Calu3 (cell line): Measurements from ENCODE around the gene TMEM212. TPM values are rescaled to one million over a fixed set of nuclear protein-coding genes. Genes with fewer than 3 reads are reported as not detected.
"Not testable (repeated sequence)": the region's sequence is repeated elsewhere in the genome, so short reads cannot be mapped to it uniquely, and the experiment has no call there.

ENCODE experiments used
- BruUV-seq: library from RNA; stranded (reverse); fragments of 400-500 nt; replicated peaks from 2 replicates; lab custom pipeline; 2021; lab: Mats Ljungman, UMichigan
- CTCF ChIA-PET: fragments of 300-600 bp; sonication (Branson Sonifier 250); formaldehyde crosslinking; loops from one replicate; lab custom pipeline; 2022; ENCODE audit warnings: antibody characterized with exemption; lab: Charles Lee
- DNase-seq: peaks from one replicate; pipeline ENCODE4 v3.0.0; 2022
- H3K27ac Mint-ChIP-seq: one replicate; pipeline ENCODE4 v1.8.0; 2022; ENCODE audit warnings: mixed read lengths; ENCODE audit not compliant: unreplicated experiment
- H3K27me3 Mint-ChIP-seq: one replicate; pipeline ENCODE4 v1.8.0; 2022; ENCODE audit warnings: mixed read lengths; ENCODE audit not compliant: unreplicated experiment
- H3K36me3 Mint-ChIP-seq: one replicate; pipeline ENCODE4 v1.8.0; 2022; ENCODE audit warnings: mild to moderate bottlenecking, moderate library complexity, mixed read lengths; ENCODE audit not compliant: insufficient read depth, unreplicated experiment
- H3K4me1 Mint-ChIP-seq: one replicate; pipeline ENCODE4 v1.8.0; 2022; ENCODE audit warnings: mild to moderate bottlenecking, low read depth, mixed read lengths; ENCODE audit not compliant: unreplicated experiment
- H3K4me3 Mint-ChIP-seq: one replicate; pipeline ENCODE4 v1.8.0; 2022; ENCODE audit warnings: mild to moderate bottlenecking, low read depth, moderate library complexity, mixed read lengths; ENCODE audit not compliant: unreplicated experiment
- H3K9me3 Mint-ChIP-seq: one replicate; pipeline ENCODE4 v1.8.0; 2022; ENCODE audit warnings: low read depth, mixed read lengths; ENCODE audit not compliant: unreplicated experiment
- intact Hi-C: fragments of 100-400 bp; cut with micrococcal nuclease; formaldehyde crosslinking; loops from one replicate; pipeline ENCODE4 v1.10.0; 2022; ENCODE audit not compliant: unreplicated experiment
- total RNA-seq: library from RNA; stranded (reverse); gene quantifications from 2 replicates; pipeline ENCODE4 v1.2.3, GENCODE V29; 2022
- TF ChIP-seq, protein P1 (sequence below): fragments of 200-600 bp; IDR thresholded peaks from one replicate; pipeline ENCODE4 v1.8.0; 2022; ENCODE audit warnings: antibody characterized with exemption; ENCODE audit not compliant: unreplicated experiment

TMEM212 gene
- total RNA-seq, 1 experiment from 2014 or later = not detected

DNA sequence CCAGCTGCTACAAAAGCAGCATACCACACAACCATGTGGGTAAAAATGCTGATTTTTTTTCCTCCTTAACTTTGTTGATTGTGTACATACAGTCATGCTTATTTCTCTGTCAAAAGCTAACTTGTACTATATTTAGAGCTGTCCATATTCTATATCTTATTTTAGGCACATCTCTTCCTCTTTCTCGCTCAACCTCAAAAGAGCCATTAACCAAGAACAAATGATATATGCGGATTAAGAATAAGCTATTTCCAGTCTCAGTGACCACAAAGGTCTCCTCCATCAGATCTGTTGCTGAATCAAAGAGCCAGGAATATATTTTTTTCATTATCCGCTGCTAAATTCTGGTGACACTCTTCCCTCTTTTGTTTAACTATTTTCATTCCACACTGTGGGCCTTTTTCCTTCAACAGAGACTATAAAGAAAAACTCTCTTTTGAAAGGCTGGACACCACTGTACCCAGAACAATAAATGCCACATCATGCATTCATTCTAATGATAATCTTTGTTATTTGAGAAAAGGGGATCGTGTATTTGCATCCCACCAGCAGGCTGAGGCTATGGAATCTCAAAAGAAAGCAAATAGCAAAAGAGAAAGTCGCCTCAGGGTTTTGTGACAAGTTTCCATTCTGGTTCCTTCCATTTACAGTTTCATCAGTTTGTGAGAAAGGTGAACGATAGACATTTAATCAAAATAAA is 8.0 kb downstream of the TMEM212 start:
- H3K27ac Mint-ChIP-seq = no peak overlapping the region

GRCh38 chr3:171851660-171852058 is 8.5 kb downstream of the TMEM212 start:
- CTCF ChIA-PET = no interaction called here
- no TSS peak for BruUV-seq
- H3K27ac Mint-ChIP-seq = no peak overlapping the region
- H3K4me3 Mint-ChIP-seq = no peak overlapping the region
- H3K9me3 Mint-ChIP-seq = peaks cover 8% of the 10 kb centered on the region
- peaks cover 34% of the 10 kb centered on the region for H3K4me1 Mint-ChIP-seq
- H3K27me3 Mint-ChIP-seq = no peaks in the 10 kb centered on the region
- TF ChIP-seq, protein P1, sequence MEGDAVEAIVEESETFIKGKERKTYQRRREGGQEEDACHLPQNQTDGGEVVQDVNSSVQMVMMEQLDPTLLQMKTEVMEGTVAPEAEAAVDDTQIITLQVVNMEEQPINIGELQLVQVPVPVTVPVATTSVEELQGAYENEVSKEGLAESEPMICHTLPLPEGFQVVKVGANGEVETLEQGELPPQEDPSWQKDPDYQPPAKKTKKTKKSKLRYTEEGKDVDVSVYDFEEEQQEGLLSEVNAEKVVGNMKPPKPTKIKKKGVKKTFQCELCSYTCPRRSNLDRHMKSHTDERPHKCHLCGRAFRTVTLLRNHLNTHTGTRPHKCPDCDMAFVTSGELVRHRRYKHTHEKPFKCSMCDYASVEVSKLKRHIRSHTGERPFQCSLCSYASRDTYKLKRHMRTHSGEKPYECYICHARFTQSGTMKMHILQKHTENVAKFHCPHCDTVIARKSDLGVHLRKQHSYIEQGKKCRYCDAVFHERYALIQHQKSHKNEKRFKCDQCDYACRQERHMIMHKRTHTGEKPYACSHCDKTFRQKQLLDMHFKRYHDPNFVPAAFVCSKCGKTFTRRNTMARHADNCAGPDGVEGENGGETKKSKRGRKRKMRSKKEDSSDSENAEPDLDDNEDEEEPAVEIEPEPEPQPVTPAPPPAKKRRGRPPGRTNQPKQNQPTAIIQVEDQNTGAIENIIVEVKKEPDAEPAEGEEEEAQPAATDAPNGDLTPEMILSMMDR = no peak
- intact Hi-C loops = no loop called here
- no peak for DNase-seq
- H3K36me3 Mint-ChIP-seq = no peaks in the 10 kb centered on the region

More for the DNA sequence above, 8.0 kb downstream of the TMEM212 start:
- no peak for DNase-seq
- Mint-ChIP-seq H3K27me3 (no peaks in the 10 kb centered on the region), H3K4me3 (no peak overlapping the region), H3K4me1 (peaks cover 39% of the 10 kb centered on the region), H3K9me3 (peaks cover 9% of the 10 kb centered on the region), H3K36me3 (no peaks in the 10 kb centered on the region)
- TF ChIP-seq, protein P1 = no peak
- BruUV-seq = no TSS peak
- CTCF ChIA-PET = no interaction called here
- intact Hi-C loops = no loop called here

- no peak overlapping the region for H3K4me3 Mint-ChIP-seq
- H3K27me3 Mint-ChIP-seq = no peaks in the 10 kb centered on the region
- CTCF ChIA-PET = no interaction called here
- H3K27ac Mint-ChIP-seq = no peak overlapping the region
- no peaks in the 10 kb centered on the region for H3K36me3 Mint-ChIP-seq
- no peak for DNase-seq
- intact Hi-C loops = no loop called here
- H3K9me3 Mint-ChIP-seq = peaks cover 17% of the 10 kb centered on the region
- H3K4me1 Mint-ChIP-seq = peaks cover 11% of the 10 kb centered on the region
- BruUV-seq = no TSS peak
- TF ChIP-seq, protein P1 = no peak
Measured at GRCh38 chr3:171854649-171855305, 11.6 kb downstream of the TMEM212 start.

DNA sequence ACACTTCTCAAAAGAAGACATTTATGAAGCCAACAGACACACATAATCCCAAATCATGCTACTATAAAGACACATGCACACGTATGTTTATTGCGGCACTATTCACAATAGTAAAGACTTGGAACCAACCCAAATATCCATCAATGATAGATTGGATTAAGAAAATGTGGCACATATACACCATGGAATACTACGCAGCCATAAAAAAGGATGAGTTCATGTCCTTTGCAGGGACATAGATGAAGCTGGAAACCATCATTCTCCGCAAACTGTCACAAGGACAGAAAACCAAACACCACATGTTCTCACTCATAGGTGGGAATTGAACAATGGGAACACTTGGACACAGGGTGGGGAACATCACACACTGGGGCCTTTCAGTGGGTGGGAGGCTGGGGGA is 15.6 kb downstream of the TMEM212 start:
- H3K27me3 Mint-ChIP-seq, H3K36me3 Mint-ChIP-seq, CTCF ChIA-PET, H3K4me3 Mint-ChIP-seq, H3K4me1 Mint-ChIP-seq, DNase-seq, BruUV-seq, intact Hi-C loops, H3K27ac Mint-ChIP-seq: not testable (repeated sequence)
- H3K9me3 Mint-ChIP-seq = peaks cover 11% of the 10 kb centered on the region
